ENCODE measurements around the gene SH2D2A.
A peak's percentile ranks its signal among the peaks of the same experiment; 100 is the strongest.
"Not testable (repeated sequence)": the region's sequence is repeated elsewhere in the genome, so short reads cannot be mapped to it uniquely, and the experiment has no call there.

SH2D2A gene

DNA sequence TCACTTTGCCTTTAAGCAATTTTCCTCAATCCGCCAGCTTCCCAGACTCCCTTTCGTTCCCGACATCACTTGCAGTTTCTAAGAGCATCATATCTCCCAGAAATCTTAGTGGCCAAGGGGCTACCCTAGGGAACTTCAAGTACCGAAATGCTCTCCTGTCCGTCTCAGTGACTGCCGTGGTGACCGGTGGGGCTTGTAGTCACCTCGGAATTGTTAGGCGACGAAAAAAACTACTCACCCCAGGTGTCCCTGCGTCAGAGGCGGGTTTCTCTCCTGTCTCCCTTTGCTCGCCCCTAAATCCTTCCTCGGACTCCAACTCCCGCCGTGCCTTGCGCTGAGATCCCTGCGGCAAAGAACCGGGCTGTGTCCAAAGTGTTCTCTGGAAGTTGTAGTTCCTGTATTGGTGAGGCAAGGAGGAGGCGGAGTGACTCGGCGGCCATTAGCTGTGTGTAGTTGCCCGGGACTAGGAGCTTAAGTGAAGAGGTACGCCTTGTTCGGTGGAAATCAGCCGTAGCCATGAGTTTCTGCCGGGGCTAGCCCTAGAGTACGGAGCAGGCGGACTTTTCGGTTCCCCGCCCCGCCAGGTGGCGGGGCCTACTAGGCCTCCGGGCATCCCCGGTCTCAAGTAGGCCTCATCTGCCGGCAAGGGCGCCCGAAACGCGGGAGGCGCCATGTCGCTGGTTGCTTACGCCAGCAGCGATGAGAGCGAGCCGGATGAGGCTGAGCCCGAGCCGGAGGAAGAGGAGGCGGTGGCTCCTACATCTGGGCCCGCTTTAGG is 49.4 kb downstream of the SH2D2A start, which contains the start of gene PRCC:
Gene PRCC (plus strand): TSS at position 435 of the 778 bp plus-strand sequence. CDS start 237 bp downstream, at position 672.
- peak; percentile 97 for DNase-seq

DNA sequence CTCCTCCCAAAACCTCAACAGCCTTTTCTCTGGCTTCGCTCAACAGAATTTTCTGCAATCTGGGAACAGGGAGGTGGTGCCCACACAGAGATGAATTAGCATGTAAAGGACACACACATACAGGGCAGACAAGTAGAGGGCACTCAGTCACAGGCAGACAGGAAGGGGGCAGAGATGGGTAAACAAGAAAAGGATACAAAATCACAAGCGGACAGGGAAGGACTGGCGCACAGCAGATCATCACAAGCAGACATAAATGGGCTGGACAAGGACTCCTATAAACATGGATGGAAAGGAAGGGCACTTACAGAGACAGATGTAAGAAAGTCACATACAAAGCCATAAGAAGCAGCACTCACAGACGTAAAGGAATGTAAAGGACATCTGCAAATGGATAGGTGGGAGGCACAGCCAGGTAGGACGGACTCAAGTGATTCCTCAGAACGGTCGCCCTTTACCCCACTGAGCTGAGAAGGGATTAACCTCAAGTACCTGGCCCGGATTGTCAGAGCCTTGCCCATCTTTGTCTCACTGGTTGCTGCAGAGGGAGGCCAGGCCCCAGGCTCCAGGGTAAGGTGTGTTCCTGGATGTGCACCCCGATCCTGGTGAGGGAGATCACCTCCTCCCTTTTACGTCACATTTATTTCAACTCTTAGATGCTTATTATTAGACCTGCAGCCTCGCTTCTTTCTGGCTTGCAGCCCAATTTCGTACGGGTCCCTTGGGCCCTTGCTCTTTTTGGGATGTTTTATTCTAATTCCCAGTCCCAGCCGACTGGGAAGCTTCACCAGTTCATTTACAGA is 50.1 kb downstream of the SH2D2A start:
- no peak for DNase-seq

DNA sequence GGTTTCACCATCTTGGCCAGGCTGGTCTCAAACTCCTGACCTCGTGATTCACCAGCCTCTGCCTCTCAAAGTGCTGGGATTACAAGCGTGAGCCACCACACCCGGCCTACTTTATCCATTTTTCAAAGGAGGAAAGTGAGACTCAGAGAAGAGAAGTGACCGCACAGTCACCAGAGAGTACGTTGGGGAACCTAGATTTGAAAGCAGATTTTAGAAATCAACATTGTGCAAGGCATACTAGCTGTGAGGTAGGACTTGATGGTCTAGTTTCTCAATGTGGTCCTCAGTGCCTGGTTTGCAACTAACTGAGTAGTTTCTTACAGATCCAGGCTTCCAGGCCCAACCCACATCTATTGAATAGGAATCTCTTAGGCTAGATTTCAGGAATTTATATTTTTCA is 51.0 kb downstream of the SH2D2A start:
- no peak for DNase-seq

DNA sequence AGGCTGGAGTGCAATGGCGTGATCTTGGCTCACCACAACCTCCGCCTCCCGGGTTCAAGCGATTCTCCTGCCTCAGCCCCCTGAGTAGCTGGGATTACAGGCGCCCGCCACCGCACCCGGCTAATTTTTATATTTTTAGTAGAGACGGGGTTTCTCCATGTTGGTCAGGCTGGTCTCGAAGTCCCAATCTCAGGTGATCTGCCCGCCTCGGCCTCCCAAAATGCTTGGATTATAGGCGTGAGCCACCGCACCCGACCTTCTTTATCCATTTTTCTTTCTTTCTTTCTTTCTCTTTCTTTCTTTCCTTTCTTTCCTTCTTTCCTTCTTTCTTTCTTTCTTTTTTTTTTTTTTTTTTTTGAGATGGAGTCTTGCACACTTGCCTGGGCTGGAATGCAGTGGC is 51.5 kb downstream of the SH2D2A start:
- not testable (repeated sequence) for DNase-seq

DNA sequence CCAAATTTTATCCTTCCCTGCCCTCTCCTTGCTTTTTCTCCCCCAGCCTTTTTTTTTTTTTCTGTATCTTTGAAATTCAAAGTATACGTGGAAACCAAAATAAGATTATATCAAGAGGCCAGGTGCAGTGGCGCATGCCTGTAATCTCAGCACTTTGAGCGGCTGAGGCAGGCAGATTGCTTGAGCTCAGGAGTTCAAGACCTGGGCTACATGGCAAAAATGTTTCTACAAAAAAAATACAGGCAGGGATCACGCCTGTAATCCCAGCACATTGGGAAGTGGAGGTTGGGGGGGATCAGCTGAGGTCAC is 55.9 kb downstream of the SH2D2A start:
- DNase-seq = no peak

DNA sequence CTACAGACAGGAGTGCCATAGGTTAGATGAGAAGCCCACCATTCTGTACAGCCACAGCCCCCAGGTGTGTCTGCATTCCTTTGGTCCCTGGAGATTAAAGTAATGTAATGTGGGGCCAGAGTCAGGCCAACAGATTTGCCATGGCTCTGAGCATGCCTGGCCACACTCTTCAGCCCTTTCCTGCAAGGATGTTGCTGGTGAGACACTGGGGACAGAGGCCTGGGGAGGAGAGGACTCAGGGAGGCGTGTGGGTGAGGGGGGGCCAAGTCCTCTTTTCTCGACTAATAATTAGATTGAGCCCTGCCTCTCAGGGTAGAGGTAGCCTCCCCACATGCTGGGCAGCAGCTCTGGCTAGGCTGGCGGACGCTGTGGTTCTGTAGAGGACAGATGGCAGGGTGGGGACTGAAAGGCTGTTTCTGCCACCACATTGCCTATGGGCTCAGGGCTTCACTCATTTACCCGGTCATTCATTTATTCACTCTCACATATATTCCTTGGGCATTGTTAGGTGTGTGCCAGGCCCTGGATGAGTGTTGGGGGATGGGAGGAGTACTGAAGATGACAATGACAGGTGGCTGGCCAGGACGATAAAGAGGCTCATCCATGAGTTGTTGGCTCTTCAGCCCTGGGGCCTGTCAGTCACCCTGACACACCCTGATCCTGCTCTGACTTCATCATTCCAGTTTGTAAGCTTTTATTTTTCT is 56.4 kb downstream of the SH2D2A start:
- no peak for DNase-seq

DNA sequence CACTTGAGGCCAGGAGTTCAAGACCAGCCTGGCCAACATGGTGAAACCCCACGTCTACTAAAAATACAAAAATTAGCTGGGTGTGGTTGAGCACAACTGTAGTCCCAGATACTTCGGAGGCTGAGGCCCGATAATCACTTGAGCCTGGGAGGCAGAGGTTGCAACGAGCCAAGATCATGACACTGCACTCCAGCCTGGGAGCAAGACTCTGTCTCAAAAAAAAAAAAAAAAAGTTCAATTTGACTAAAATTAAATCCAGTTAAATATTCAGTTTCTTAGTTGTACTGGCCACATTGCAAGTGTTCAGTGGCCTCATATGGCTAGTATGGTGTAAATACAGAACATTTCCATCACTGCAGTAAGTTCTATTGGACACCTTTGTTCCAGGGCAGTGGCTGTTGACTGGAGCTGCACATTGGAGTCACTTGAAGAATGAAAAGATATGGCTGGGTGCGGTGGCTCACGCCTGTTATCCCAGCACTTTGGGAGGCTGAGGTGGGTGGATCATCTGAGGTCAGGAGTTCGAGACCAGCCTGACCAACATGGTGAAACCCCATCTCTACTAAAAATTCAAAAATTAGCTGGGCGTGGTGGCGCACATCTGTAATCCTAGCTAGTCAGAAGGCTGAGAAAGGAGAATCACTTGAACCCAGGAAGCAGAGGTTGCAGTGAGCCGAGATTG is 58.9 kb downstream of the SH2D2A start:
- not testable (repeated sequence) for DNase-seq

DNA sequence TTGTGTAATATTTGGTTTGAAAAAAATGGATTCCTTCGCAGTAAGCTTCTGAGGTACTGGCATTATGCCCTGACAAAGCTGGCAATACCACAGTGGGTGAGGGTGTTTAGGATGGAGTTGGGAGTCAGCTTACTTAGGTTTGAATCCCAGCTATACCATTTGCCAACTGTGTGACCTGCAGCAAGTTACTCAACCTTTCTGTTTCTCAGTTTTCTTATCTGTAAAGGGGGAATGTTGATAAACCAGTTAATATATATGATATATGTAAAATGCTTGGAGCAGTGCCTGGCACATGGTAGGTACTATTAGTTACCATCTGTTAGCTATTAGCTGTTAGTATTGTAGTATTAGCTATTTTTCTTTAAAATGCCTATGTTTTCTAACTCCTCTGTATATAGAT is 60.3 kb downstream of the SH2D2A start:
- DNase-seq = no peak
